GM13977 (cell line): ENCODE data around the gene FHIT.

ENCODE experiments used
- DNase-seq: peaks from one replicate; pipeline ENCODE4 v3.0.0; 2012; ENCODE audit warnings: low spot score
- in situ Hi-C: fragments of 300-500 bp; cut with MboI; formaldehyde crosslinking; loops from one replicate; pipeline ENCODE4 v1.12.0; 2022; ENCODE audit warnings: low sequenced_read_pairs, low pct_unique_long_range_greater_than_20kb, mixed read lengths, inconsistent platforms; ENCODE audit not compliant: unreplicated experiment
- TF ChIP-seq, protein P1 (sequence below): IDR thresholded peaks from 2 replicates; pipeline ENCODE4 v1.5.1; 2012; ENCODE audit warnings: mild to moderate bottlenecking, control low read depth; ENCODE audit not compliant: insufficient read depth; ENCODE audit errors: extremely low read depth, missing control alignments

FHIT gene

DNA sequence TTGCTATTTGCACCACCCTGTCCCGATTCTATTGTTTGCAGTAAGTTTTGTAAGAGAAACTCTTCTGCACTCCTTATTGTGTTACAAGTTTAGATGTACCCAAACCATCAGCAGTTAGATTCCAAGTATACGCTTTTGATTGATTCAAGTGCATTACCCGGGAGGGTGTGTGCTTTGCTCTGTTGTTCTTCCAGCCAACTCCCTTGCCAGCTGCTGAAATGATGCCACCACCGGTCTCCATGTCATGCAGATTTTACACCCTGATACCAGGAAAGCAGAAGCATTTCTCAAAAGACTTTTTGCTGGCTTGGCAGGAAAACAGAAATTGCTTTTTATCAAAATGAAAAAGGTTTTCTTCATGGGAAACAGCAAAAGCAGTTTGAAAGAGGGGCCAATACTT, 1194.8 kb downstream of the FHIT start:
- in situ Hi-C loops = no loop called here
- TF ChIP-seq, protein P1, sequence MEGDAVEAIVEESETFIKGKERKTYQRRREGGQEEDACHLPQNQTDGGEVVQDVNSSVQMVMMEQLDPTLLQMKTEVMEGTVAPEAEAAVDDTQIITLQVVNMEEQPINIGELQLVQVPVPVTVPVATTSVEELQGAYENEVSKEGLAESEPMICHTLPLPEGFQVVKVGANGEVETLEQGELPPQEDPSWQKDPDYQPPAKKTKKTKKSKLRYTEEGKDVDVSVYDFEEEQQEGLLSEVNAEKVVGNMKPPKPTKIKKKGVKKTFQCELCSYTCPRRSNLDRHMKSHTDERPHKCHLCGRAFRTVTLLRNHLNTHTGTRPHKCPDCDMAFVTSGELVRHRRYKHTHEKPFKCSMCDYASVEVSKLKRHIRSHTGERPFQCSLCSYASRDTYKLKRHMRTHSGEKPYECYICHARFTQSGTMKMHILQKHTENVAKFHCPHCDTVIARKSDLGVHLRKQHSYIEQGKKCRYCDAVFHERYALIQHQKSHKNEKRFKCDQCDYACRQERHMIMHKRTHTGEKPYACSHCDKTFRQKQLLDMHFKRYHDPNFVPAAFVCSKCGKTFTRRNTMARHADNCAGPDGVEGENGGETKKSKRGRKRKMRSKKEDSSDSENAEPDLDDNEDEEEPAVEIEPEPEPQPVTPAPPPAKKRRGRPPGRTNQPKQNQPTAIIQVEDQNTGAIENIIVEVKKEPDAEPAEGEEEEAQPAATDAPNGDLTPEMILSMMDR = no peak
- no peak for DNase-seq

DNA sequence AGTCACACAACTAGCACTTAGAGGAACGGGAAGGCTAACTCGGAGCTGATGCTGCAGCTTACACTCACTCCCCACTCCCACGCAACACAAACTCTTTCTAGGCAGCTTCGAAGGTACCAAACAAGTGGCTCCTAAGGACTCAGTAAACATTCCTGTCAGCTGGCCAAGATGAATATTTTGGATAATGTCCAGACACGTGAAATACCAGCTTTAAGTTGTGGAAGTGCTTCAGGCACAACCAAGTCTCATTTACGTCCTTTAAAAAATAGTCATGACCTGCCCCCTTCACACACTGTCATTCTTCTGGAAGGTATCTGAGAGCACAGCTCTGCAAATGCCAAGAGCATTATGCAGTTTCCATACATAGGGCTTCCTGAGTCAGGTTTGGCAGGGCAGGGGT, 1195.5 kb downstream of the FHIT start:
- in situ Hi-C loops = no loop called here
- DNase-seq = no peak
- TF ChIP-seq, protein P1 = no peak

DNA sequence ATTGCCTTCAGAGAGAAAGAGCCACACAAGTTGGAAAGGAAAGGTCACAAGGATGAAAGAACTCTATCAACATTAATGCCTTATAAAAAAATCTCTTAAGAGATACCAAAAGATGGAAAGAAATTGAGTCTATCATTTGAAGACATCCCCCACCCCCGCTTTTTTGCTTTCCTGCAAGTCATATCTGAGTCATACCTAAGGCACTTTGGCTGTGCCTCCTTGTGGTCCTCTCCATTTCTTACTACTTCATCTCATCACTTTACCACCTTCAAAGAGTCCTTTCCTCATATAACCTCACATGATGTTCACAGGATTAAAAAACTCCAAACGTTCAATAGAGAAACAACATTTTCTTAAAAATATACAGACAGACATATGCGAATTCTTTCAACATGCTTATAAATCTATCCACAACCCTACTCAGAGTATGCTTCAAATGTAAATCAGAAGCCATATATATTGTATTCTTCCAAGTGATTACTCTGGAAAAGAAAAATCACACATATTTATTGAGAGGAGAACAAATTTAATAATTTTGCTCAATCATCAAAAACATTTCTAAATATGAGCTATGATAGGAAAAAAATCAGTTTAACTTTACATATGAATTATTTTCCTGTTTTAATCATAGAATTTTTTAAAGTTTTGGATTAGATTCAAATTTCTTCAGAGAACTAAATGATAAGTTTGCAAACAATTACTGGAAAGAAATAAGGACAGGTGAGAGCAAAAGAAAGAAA, 1197.6 kb downstream of the FHIT start:
- in situ Hi-C loops = no loop called here
- no peak for DNase-seq
- TF ChIP-seq, protein P1 = no peak

DNA sequence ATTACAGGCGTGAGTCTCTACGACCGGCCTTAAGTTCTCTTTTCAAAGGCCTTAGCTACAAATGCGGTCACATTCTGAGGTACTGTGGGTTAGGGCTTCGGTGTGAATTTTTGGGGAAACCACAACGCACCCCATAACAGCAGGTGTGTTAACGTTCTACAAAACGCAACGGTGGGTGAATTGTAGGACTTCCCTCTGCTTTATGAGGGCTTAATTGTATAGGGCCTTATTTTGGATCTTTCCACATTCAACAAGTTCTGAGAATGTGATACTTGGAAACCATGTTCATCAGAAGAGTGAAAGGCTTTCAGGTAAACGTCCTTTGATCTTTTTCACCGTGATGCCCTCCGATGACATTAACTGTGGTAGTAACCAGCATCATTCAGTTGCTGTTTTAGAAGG, 1202.8 kb downstream of the FHIT start:
- TF ChIP-seq, protein P1 = no peak
- no peak for DNase-seq
- in situ Hi-C loops = no loop called here

DNA sequence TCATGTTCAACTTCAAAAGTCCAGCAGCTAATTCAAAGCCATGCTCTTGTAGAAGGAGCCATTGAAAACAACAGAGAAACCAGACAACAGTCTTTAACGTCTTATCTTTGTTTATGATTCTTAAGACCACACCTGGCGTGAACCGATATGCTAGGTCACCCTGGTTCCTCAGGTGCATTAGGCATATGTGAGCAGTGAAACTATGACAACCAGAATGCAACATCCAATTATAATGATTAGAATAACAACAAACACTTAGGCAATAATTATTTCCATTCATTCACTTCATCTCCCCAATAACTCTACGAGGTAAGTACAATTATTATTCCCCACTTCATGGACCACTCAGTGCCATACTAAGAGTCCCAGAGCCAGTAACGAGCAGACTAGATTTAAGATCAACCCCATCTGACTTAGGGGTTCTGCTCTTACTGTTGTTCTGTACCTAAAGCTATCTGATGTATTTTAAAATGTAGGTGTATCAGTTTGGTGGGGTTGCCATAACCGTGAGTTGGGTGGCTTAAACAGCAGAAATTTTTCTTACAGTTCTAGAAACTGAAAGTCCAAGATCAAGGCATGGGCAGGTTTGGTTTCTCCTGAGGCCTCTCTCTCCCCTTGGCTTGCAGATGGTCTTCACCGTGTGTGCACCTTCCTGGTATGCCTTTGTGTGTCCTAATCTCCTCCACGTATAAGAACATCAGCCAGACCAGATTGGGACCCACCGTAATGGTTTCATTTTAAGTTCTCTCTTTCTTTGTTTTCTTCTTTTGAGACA, 1203.6 kb downstream of the FHIT start:
- in situ Hi-C loops = no loop called here
- TF ChIP-seq, protein P1 = no peak
- no peak for DNase-seq

DNA sequence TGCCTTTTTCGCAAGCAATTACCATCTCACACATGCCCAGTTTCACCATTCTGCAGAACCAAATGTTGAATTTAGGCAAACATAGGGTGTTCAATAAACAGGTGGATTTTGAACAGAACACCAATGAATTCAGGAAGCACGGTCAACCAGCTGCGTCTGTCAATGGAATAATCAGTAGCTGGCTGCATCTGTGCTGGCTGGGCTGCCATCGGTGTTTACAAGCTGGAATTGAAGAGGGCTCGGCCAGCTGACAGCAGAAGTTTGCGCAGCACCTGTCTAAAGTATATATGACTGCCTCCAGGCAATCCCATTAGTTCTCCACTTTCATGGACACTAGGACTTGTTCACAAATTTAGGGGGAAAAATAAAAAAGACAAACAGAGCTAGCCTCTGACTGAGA, 1205.0 kb downstream of the FHIT start:
- TF ChIP-seq, protein P1 = no peak

More for the DNA sequence above, 1205.0 kb downstream of the FHIT start:
- in situ Hi-C loops = no loop called here
- no peak for DNase-seq
